ENCODE measurements around the gene SPOCK1. TPM values are rescaled to one million over a fixed set of nuclear protein-coding genes. Genes with fewer than 3 reads are reported as not detected.

SPOCK1 gene
- total and polyA plus RNA-seq, 8 donors: 0.46 to 15.6 (median 9.2) TPM

DNA sequence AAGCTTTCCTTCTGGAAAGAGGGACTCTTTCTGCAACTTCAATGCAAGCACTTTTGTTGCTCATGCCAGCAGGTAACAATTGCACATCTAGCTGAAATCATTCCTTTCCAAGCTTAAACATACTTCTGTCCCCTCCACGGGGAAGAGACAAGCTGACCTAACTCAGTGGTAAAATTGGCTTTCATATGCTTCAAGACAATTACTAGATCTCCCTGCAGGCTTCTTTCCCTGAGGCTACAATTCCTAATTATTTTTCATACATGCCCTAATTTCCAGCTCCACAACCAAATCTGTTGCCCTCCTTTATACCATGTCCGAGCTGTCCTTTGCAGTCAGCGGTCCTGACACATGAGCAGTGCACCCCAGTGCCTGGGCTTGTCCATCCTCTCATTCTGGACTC, 324.9 kb downstream of the SPOCK1 start:
- WGBS, 5 donors: 77 to 92% (median 83%) methylated on average over 3 of the region's 3 CpGs
- DNase-seq: no peak
- H3K36me3 ChIP-seq: no peaks in the 10 kb centered on the region
- no peak for TF ChIP-seq POLR2A (IDR thresholded peaks at IDR 0.05)
- TF ChIP-seq EP300 (IDR thresholded peaks at IDR 0.05): no peak
- TF ChIP-seq POLR2AphosphoS5 (IDR thresholded peaks at IDR 0.05): no peak
- TF ChIP-seq, protein P1, sequence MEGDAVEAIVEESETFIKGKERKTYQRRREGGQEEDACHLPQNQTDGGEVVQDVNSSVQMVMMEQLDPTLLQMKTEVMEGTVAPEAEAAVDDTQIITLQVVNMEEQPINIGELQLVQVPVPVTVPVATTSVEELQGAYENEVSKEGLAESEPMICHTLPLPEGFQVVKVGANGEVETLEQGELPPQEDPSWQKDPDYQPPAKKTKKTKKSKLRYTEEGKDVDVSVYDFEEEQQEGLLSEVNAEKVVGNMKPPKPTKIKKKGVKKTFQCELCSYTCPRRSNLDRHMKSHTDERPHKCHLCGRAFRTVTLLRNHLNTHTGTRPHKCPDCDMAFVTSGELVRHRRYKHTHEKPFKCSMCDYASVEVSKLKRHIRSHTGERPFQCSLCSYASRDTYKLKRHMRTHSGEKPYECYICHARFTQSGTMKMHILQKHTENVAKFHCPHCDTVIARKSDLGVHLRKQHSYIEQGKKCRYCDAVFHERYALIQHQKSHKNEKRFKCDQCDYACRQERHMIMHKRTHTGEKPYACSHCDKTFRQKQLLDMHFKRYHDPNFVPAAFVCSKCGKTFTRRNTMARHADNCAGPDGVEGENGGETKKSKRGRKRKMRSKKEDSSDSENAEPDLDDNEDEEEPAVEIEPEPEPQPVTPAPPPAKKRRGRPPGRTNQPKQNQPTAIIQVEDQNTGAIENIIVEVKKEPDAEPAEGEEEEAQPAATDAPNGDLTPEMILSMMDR (IDR thresholded peaks at IDR 0.05): no peak
- H3K27me3 ChIP-seq: no peaks in the 10 kb centered on the region
- H3K9me3 ChIP-seq: no peaks in the 10 kb centered on the region
- H3K4me3 ChIP-seq: no peak overlapping the region
- peaks cover 0 to 4% (median 0%) of the 10 kb centered on the region in 4 donors for H3K4me1 ChIP-seq
- intact Hi-C loops (cut with DNase I; ENCODE audit: low total_unique reads): no loop called here
- no peak overlapping the region for H3K27ac ChIP-seq

DNA sequence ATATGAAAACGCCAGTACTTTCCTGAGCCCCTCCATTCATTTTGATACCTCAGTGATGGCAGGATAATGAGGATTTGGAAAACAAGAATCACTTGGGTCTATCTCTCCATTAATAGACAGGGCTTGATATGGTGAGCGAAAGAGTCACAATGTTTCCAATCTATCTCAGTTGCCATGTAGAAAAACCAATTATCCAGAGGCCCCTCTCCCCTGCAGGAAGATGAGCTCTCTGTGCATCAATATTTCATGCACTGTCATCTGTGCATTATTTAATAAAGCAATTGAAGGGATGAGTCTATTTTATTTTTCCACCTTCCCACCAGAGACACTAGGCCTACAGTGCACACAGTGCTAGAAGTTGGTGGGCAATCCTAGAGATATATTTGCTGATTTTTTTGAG, 326.9 kb downstream of the SPOCK1 start:
- intact Hi-C loops (cut with DNase I; ENCODE audit: low total_unique reads): no loop called here
- 44 to 88% (median 76%) methylated on average over 2 of the region's 2 CpGs for WGBS, 5 donors
- Histone ChIP-seq H3K4me3 (no peak overlapping the region), H3K36me3 (no peaks in the 10 kb centered on the region), H3K27me3 (no peaks in the 10 kb centered on the region), H3K27ac (no peak overlapping the region), H3K9me3 (no peaks in the 10 kb centered on the region), H3K4me1 (peaks cover 0 to 4% (median 0%) of the 10 kb centered on the region in 4 donors)
- no peak for DNase-seq
- no peak for TF ChIP-seq POLR2AphosphoS5 (IDR thresholded peaks at IDR 0.05)
- TF ChIP-seq EP300 (IDR thresholded peaks at IDR 0.05): no peak
- TF ChIP-seq POLR2A (IDR thresholded peaks at IDR 0.05): no peak
- TF ChIP-seq, protein P1 (IDR thresholded peaks at IDR 0.05): no peak

DNA sequence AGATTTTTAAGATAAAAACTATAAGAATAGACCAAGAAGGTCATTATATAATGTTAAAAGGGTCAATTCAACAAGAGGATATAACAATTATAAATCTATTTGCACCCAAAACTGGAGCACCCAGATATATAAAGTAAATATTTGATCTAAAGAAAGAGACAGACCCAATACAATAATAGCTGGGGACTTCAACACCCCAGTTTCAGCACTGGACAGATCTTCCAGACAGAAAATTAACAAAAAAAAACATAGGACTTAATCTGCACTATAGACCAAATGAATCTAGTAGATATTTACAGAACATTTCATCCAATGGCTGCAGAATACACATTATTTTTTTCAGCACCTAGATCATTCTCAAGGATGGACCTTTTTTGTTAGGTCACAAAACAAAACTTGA, 331.9 kb downstream of the SPOCK1 start:
- Histone ChIP-seq H3K36me3 (no peaks in the 10 kb centered on the region), H3K27ac (no peak overlapping the region), H3K9me3 (no peaks in the 10 kb centered on the region), H3K4me3 (no peak overlapping the region), H3K4me1 (no peaks in the 10 kb centered on the region), H3K27me3 (no peaks in the 10 kb centered on the region)
- intact Hi-C loops (cut with DNase I; ENCODE audit: low total_unique reads): no loop called here
- no peak for DNase-seq
- no peak for TF ChIP-seq POLR2A (IDR thresholded peaks at IDR 0.05)
- TF ChIP-seq, protein P1 (IDR thresholded peaks at IDR 0.05): no peak
- no peak for TF ChIP-seq POLR2AphosphoS5 (IDR thresholded peaks at IDR 0.05)
- TF ChIP-seq EP300 (IDR thresholded peaks at IDR 0.05): no peak

DNA sequence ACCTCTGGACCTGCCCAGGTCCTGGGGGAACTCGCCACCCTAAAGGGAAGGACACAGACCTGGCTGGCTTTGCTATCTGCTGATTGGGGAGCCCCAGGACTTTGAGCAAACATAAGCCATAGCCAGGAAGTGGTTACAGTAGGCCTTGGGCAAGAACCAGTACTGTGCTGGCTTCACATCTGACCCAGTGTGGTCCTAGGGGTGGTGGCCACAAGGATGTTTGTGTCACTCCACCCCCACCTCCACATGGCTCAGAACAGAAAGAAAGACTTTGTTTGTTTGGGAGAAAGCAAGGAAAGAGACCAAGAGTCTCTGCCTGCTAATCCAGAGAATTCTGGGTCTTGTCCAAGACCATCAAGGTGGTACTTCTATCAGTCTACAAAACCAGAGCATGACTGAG, 334.2 kb downstream of the SPOCK1 start:
- Histone ChIP-seq H3K27me3 (no peaks in the 10 kb centered on the region), H3K36me3 (no peaks in the 10 kb centered on the region), H3K9me3 (no peaks in the 10 kb centered on the region), H3K4me3 (no peak overlapping the region), H3K4me1 (no peaks in the 10 kb centered on the region), H3K27ac (no peak overlapping the region)
- DNase-seq: no peak
- TF ChIP-seq EP300 (IDR thresholded peaks at IDR 0.05): no peak
- TF ChIP-seq, protein P1 (IDR thresholded peaks at IDR 0.05): no peak
- intact Hi-C loops (cut with DNase I; ENCODE audit: low total_unique reads): no loop called here
- 33 to 70% (median 54%) methylated on average over 1 of the region's 1 CpG for WGBS, 5 donors

Data from stomach (tissue), 9 donors.